GM03348 (cell line): ENCODE results near the gene AGXT2.

Experiments used
- DNase-seq: peaks from one replicate; pipeline ENCODE4 v3.0.0; 2012; ENCODE audit warnings: low spot score

AGXT2 gene

GRCh38 chr5:34959323-34959722 lies 88.4 kb downstream of the AGXT2 start:
- peak; percentile 23 for DNase-seq

GRCh38 chr5:34957857-34958690 lies 89.7 kb downstream of the AGXT2 start:
- DNase-seq: peak; percentile 70

GRCh38 chr5:34957321-34957720 lies 90.4 kb downstream of the AGXT2 start:
- DNase-seq: peak; percentile 38
